HG02840 (cell line): ENCODE data around the gene MISP3.

Source experiments
- ATAC-seq: cut with Tn5 transposase; IDR thresholded peaks from one replicate; pipeline ENCODE4 v1.9.1; 2021; ENCODE audit warnings: mild to moderate bottlenecking, moderate library complexity, moderate number of reproducible peaks; ENCODE audit not compliant: unreplicated experiment, low FRiP score

MISP3 gene

DNA sequence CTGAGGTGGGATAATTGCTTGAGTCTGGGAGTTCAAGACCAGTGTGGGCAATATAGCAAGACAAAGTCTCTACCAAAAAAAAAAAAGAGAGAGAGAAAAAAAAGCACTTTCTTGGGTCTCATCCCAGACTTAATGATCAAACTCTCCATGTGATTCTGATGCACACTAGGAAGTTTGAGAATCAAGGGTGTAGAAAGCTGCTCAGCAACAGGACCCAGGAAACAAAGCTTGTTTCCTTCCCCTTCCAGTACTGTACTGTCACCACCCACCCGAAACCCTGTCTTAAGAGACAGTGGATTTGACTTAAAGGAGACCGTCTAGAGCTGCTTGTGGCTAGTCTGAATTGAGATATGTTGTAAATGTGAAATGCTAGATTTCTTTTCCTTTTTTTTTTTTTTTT is 5.8 kb downstream of the MISP3 start:
- no peak for ATAC-seq

DNA sequence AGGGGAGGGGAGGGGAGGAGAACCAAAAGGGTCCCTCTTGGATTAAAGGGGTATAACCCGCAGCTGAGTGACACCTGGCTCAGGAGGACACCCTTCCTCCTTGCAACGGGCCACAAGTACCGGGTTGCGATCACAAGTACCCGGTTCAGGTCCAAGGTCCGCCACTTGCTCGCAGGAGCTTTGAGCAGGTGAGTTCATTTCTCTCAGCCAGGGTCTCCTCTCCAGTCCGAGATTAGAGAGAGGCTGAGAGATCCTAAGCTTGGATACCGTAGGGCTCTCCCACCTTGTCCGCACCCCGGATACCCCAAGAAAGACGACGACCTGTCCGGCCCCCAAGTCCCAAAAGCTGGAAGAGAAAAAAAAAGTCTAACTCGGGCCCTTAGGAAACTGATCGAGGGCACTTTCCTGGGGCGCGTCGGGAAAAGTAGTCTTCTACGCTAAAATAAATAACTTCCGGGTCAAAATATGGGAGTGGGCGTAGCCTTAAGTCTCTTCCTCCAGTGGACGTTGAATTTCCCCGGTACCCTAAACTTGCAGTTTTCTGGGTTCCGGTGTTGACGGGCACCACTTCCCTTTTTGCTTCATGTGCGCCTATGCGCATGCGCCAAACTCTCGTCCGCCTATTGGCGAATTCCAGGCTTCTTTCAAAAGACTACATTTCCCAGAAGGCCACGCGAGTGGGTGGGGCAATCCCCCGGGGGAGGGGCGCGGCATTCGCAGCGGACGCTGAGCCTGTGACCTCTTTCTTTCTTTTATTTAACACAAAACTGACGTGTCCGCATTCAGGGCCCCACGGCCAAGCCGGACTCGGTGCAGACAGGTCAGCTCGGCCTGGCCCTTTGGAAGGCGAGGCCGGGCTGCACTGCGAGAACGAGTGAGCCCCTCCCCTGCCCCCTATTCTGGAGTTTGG is 8.6 kb downstream of the MISP3 start:
- peak; percentile 92 for ATAC-seq

DNA sequence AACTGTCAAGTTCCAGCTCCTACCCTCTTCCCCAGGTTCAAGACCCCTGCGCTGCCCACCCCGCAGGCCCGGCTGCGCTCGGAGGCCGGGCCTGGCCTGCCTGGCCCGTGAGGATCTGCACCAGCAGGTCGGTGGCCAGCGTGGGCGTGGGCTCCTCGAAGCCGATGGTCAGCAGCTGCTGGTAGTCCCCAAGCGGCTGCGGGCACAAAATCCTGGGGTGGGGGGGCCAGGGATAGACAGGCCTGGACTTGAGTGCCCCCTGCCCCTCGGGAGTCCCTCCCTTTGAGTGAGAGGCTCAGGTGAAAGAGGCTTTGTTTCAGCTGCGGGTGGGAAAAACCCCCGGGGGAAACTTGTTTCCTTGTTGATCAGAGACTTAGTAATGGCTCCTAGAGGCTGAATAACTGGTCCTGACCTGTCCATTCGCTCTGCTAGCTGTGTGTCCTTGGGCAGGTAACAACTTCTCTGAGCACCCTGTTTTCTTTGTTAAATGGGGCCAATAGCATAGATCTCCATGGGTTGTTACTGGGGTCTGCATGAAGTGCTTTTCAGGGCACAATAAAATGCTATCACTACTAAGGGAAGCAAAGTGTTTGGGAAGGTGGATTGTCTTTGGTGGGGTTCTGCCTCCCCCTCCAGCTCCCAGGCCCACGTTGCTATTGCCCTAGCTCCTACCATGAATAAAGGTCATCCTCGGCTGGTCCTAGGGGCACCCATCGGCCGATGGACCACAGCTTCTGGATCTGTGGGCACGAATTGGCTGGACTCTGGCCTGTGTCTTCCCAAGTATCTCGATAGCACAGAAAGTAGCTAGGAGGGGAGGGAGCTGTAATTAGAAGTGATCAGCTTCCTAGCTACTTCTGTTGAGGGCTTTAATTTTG is 9.4 kb downstream of the MISP3 start:
- ATAC-seq = peak; percentile 9

DNA sequence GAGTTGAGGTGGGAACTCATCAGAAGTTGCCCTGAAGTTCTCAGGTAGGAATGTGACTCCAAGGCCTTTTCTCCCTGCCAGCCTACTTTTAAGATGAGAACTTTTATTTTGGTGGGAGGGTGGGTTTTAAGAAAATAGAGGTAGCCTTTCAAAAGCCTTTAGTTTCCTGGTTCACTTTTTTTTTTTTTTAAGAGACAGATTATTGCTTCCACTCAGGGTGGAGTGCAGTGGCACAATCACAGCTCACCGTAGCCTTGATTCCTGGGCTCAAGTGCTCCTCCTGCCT is 10.0 kb downstream of the MISP3 start:
- no peak for ATAC-seq

DNA sequence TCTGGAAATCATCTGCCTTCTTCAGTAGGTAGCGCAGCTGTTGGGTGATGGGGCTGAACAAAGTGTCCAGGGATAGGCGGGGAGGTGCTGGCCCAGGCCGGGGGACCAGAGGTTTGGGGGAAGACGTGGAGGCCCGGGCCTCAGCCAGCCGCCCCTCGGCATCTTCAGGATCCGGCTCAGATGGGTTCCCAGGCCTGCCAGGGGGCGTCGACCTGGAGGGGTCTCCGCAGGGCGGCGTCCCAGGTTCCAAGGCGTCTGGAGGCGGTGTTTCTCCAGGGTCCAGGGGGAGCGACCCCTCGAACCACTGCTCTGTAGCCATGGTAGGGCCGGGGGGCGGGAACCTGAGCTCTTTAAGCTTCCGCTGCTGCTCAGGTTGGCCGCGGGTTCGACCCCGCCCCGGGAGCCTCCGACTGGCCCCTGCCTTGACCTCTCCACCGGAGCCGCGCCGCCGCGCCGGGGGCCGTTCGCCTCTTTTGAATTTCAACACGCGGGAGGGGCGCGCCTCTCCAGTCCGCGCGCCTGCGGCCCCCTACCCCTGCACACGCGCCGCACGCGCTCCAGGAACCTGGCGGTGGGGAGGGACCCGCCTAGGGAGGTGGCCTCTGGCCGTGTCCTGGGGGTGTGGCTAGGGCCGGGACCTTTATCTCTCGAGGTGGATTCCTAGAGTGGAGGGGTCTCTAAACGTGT is 12.9 kb downstream of the MISP3 start, which contains the start of gene C19orf67:
TSS of gene C19orf67 (minus strand) at position 475 of the 687 bp plus-strand sequence. CDS start at position 319, 156 bp downstream.
- no peak for ATAC-seq

DNA sequence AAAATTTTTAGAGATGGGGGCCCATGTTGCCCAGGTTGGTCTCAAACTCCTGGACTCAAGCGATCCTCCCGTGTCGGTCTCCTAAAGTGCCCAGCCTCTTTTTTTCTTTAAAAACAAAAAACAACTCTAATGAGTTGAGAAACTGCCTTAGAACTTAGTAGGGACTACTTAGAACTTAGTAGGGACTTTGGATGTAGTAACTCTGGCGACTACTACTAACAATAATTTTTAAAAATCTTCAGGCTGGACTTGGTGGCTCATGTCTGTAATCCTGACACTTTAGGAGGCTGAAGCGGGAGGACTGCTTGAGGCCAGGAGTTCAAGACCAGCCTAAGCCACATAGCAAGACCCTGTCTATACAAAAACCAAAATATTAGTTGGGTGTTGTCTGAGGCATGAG is 13.5 kb downstream of the MISP3 start:
- ATAC-seq = no peak

DNA sequence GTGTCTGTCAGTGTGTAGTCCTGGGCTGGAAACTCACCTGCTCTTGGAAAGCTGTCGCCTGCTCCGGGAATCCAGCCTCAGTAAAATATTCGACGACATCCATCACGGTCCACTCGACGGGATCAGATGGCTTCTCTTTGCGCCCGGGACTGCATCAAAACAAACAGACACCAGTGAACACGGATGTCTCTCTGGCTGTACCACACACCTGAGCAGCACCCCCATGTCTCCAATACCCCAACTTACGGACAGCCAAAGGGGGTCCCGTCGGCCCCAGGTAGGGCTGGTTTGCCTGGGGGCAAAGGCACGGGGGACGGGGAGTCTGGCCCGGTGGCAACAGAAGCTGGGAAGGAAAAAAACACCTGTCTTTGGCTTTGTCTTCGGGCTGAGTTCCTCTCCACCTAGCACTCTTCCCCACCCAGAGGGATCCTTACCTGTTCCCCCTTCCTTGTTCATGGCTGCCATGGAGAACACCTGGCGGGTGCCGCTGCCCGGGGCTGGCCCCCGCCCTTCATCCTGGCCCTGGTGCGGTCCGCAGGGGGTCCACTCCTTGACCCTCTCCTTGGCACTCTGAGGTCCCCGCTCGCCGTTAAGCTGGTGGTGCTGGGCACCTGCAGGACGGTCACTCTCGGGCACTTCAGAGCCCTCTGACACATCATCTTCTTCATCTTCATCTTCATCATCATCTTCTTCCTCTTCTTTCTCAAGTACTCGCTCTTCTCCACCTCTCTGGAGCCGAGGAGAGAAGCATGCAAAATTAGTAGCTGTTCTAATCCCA is 16.2 kb downstream of the MISP3 start:
- ATAC-seq = no peak

DNA sequence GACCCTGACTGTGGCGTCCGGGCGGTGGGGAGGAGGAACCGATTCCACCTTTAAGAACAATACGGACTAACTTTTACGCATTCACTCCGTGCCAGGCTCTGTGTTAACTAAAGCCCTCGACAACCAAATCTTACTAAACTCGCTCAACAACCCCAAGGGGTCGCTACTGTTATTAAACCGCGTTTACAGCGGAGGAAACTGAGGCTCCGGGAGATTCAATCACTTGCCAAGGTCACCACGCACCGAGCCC is 16.8 kb downstream of the MISP3 start:
- no peak for ATAC-seq

DNA sequence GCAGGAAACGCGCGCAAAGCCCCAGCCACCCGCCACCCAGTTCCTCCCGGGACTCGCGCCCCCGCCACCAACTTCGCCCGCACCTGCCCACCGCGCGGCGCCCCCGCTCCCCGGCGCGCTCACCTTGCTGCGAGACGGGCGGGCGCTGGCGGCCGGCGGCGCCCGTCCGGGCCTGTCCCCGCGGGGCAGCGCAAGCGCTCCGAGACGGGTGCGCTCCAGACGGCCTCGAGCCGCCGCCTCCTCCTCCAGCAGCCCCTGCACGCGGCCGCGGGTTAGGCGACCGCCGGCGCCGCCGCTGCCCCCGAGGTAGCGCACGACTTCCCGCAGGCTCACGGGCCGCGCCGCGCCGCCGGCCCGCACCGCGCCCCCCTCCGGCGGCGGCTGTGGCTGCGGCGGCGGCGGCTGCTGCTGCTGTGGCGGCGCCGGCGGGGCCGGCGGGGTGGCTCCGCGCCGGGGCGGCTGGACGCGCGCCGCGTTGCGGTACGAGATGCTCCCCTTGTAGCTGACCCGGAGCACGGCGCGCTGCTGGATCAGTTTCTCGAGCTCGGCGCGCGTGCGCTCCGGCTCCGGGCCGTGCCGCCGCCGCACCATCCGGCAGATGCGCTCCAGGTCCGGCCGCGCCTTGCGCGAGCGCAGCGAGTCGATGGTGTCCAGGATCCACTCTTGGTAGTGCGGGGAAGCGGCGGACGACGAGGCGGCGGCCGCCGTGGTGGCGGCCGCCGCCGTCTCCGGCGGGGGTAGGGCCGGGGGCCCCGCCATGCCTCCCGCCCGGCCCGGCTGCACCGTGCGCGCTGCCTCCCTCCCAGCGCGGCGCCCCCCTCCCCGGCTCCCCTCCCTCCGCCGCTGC is 17.3 kb downstream of the MISP3 start:
- ATAC-seq = no peak

DNA sequence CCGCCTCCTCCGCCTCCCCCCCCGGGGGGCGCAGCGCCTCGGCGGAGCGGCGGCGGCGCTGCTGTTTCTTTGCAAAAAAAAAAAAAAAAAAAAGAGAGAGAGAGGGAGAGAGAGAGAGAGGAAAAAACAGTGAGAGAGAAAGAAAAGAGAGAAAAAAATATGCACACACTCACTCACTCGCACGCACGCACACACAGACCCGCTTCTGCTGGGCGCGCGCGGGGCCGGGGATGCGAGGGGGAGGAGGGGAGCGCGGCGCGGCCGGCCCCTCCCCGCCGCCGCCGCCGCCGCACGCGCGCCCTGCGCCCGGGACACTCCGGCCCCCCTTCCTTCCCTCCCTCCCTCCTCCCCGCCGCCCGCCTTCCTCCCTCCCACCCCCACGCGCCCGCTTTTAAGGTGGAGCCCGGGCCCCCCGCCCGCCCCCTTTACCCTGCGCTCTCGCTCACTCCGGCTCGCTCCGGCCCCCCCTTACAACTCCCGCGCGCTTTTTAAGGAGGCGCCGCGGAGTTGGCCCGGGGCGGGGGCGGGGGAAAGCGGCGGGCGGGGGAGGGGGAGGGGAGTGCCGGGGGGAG is 18.0 kb downstream of the MISP3 start, which contains the start of gene SAMD1:
TSS of gene SAMD1 (minus strand) at position 243 of the 572 bp plus-strand sequence.
- peak; percentile 36 for ATAC-seq

DNA sequence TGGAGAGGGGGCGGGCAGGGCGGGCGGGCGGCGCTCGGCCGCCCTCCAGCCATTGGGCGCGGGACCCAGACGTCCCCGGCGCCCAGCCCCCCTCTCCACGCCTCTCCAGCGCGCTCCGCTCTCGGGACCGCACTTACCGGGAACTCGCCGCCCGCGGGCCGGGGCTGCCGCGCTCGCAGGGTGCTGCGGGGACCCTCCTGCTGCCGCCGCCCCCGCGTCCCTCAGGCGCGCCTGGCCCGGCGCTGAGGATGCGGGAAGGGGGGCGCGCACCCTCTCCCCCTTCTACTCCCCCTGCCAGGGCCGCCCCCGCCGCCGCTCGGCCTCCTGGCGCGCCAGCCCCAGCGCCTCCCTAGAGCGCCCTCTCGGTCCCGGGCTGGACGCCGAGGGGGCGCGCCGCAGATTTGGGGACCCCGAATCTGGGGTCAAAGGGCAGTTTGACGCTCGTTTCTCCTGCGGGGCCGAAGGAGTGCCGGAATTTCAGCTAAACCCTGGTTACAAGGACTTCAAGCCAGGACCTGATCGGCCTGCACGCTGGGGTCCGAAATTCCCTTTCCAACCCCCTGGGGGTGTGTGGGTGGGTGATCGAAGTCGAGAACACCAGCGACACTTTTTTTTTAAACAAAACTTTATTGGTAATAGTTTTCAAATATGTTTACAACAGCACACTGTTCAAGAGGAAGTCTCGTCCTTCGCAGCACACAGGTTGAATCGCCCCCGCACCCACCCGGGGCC is 18.7 kb downstream of the MISP3 start:
- peak; percentile 54 for ATAC-seq

DNA sequence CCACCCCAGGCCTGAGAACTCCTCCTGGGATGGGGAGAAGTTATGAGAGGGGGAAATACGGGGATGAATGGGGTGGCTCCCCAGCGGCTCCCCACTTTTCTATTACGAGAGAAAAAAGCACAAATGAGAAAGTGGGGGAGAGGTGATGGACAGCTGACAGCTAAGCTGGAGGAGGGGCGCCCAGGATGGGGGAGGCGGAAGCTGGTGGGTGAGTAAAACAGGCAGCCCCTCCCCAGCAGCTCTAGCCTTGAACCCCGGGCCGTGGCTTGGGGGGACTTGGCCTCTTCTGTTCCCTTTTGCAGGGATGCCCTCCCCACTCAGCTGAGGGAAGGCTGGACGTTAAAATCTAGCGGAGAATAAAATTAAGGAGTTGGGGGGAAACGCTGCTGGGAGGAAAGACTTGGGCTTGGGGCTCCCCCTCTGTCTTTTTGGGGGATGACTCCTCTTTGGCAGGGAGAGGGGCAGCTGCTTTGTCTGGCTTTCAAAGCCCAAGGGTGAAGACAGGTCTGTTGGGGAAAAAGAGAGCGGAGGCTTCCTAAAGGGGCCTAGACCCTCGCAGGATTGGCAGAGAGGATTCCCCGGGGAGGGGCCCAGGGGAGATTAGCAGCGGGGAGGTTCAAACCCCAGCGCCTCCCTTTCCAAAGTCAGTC is 19.4 kb downstream of the MISP3 start:
- ATAC-seq = no peak

DNA sequence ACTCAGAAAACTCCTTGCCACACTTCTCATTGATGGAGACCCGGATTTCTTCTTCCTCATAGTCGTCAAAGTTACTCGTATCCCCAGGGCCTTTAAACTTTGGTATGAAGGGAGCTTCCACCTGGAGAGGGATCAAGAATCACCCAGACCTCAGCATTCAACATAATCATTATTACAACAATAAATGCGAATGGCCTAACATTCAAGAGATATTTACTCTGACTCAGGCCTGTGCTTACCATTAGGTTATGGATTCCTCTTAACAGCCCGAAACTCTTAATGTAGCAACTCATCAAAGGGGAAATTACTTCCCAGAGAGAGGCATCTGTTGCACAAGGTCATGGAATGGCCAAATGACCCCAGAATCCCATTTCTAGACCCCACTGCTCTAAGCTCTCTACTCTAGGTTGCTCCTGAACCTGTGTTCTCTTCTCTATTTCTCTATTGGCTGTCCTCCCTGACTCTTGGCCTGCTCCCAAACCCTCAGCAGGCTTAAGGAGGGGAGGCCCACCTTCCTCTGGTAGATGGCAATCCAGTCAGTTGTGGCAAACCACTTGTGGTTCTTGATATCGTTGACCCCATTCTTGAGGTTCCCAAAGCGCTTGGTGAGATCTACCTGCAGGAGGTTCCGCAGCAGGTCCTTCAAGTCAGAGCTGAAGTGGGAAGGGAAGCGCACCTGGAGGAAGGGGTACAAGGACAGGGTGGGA is 20.7 kb downstream of the MISP3 start:
- no peak for ATAC-seq

DNA sequence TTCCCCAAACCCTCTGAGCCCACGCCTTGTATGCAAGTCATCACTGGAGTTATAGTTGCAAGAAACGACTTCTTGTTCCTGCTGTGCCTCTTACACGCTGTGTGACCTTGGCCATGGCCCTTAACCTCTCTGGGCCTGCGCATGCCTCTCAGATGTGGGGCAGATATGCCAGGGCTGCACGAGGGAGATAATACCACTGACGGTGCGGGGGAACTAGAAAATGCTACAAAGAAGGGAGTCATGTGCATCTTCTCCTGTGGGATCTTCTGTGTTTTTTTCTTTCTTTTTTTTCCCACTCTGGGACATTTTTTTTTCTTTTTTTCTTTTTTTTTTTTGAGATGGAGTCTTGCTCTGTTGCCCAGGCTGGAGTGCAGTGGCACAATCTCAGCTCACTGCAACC is 22.3 kb downstream of the MISP3 start:
- no peak for ATAC-seq

DNA sequence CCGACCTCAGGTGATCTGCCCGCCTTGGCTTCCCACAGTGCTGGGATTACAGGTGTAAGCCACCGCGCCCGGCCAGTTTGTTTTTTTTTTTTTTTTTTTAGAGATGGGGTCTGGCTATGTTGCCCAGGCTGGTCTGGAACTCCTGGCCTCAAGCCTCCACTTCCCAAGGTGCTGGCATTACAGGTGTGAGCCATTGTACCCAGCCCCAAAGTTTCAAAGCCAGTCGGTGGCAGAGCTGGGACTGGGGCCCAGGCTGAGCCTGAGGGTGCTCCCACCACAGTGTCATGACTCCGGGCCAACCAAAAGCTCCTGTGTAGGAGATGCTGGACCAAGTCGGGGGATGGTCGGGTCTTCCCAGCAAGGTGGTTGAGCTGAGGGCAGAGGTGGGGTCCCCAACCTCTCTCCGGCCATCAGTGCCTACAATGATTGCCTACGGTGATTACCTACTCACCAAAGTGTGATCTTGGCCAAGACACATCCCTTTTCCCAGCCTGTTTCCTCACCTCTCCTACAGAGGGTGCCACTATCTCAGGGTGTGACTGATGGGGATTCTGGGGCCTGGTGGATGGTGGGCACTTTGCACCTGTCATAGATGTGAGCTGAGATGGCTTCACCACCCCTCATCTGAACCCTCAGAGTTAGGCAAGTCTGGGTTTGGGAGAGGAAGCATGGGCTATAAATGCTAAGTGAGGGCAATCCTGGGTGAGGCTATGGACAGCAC is 23.8 kb downstream of the MISP3 start:
- no peak for ATAC-seq

DNA sequence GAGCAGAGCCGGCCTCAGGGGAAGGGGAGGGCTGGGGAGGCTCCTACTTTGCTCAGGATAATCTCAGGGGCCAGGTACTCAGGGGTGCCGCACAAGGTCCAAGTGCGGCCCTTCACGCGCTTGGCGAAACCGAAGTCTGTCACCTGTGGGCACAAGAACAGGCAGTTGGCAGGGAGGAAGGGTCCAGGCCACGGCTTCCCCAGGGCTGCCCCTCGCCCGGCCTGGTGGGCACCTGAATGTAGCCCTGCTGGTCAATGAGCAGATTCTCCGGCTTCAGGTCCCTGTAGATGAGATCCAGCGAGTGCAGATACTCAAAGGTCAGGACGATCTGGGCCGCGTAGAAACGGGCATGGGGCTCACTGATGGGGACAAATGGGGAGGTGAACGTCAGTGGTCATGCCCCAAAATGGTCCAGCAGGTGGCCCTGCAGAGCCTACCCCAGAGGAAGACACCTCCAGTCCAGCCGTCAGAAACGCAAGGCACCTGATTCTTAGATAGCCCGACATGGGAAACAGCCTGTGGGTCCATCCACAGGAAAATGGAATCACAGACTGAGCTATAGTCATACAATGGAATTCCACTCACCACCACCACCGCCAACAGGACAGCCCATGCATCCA is 25.1 kb downstream of the MISP3 start:
- no peak for ATAC-seq
